GM10248 (cell line): Measurements from ENCODE around the gene ADISSP.
A peak's percentile ranks its signal among the peaks of the same experiment; 100 is the strongest.

Source experiments
- CTCF ChIA-PET: fragments of 300-600 bp; sonication (Branson Sonifier 250); formaldehyde crosslinking; extraction: SDS; loops from one replicate; lab custom pipeline; 2021; ENCODE audit warnings: antibody characterized with exemption; lab: Yijun Ruan, JAX
- POLR2A ChIA-PET: fragments of 350-650 bp; sonication (Branson Sonifier 250); formaldehyde crosslinking; extraction: SDS; loops from one replicate; lab custom pipeline; 2020; ENCODE audit warnings: antibody characterized with exemption; lab: Yijun Ruan, JAX
- DNase-seq: peaks from one replicate; pipeline ENCODE4 v3.0.0; 2012; ENCODE audit errors: extremely low spot score
- TF ChIP-seq, protein P1 (sequence below): IDR thresholded peaks from 2 replicates; pipeline ENCODE4 v1.5.1; 2012; ENCODE audit warnings: mild to moderate bottlenecking, low read depth; ENCODE audit errors: extremely low read depth, missing control alignments, control extremely low read depth

Gene ADISSP

DNA sequence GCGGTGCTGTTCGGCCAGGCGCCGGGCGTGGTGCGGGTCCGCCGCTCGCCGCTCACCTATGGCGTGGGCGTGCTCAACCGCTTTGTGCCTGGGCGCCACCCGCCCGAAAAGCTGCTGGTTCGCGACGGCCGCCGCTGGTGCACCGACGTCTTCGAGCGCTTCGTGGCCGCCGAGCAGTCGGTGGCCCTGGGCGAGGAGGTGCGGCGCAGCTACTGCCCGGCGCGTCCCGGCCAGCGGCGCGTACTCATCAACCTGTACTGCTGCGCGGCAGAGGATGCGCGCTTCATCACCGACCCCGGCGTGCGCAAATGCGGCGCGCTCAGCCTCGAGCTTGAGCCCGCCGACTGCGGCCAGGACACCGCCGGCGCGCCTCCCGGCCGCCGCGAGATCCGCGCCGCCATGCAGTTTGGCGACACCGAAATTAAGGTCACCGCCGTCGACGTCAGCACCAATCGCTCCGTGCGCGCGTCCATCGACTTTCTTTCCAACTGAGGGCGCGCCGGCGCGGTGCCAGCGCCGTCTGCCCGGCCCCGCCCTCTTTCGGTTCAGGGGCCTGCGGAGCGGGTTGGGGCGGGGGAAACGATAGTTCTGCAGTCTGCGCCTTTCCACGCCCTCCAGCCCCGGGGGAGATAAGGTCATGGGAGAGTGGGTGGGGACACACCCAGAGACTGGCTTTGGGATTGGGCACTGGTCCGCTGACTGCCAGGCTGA, 15.7 kb downstream of the ADISSP start:
- ChIA-PET POLR2A (no interaction called here), CTCF (interaction anchor here (0.9 to 6.5 kb wide), 13 partner anchors 9 to 320 kb away, joined by 3 to 60 read pairs (median 5); partner anchors contain the start of genes ADISSP, AP5S1 and CENPB)
- TF ChIP-seq, protein P1, sequence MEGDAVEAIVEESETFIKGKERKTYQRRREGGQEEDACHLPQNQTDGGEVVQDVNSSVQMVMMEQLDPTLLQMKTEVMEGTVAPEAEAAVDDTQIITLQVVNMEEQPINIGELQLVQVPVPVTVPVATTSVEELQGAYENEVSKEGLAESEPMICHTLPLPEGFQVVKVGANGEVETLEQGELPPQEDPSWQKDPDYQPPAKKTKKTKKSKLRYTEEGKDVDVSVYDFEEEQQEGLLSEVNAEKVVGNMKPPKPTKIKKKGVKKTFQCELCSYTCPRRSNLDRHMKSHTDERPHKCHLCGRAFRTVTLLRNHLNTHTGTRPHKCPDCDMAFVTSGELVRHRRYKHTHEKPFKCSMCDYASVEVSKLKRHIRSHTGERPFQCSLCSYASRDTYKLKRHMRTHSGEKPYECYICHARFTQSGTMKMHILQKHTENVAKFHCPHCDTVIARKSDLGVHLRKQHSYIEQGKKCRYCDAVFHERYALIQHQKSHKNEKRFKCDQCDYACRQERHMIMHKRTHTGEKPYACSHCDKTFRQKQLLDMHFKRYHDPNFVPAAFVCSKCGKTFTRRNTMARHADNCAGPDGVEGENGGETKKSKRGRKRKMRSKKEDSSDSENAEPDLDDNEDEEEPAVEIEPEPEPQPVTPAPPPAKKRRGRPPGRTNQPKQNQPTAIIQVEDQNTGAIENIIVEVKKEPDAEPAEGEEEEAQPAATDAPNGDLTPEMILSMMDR: no peak
- peak; percentile 71 for DNase-seq

DNA sequence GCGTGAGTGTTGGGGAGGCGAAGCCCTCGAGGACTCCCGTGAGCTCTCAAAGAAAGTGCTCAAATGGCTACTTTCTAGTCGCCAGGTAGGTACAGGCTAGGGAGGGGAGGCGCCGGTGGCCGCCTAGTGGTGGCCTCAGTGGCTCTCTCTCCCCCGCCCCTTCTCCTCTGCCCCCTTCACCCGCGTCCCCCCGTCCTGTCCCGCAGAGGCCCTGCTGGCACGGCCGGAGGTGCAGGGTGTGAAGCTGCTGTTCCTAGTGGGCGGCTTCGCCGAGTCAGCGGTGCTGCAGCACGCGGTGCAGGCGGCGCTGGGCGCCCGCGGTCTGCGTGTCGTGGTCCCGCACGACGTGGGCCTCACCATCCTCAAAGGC, 16.3 kb downstream of the ADISSP start:
- TF ChIP-seq, protein P1: no peak
- CTCF ChIA-PET: interaction anchor here (0.7 to 3.0 kb wide), 10 partner anchors 9 to 331 kb away, joined by 3 to 11 read pairs (median 4); partner anchors contain the start of genes ADISSP and CENPB
- no peak for DNase-seq
- POLR2A ChIA-PET: no interaction called here

DNA sequence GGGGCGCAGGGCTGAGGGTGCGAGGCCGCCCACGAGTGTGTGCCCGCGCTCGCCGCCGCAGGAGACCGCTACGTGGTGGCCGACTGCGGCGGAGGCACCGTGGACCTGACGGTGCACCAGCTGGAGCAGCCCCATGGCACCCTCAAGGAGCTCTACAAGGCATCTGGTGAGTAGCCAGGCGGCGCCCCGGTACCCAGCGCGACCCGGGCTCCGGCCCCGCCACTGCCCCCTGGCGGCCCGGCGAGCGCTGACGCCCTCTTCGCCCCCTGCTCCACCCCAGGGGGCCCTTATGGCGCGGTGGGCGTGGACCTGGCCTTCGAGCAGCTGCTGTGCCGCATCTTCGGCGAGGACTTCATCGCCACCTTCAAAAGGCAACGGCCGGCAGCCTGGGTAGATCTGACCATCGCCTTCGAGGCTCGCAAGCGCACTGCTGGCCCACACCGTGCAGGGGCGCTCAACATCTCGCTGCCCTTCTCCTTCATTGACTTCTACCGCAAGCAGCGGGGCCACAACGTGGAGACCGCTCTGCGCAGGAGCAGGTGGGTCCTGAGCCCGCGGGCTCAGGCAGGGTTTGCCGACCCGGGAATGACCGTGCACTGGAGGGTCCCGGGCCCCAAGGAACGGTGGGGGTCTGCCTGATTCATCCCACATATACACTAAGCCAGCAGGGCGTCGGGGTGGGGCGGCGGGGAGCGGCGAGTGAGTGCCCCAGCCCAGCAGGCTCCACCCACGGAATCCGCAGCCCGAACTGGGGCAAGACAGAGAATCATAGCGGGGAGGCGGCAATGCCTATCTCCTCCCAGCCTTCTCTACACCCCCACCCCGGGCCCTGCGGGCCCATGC, 17.6 kb downstream of the ADISSP start:
- TF ChIP-seq, protein P1: peak; percentile 32
- POLR2A ChIA-PET: no interaction called here
- CTCF ChIA-PET: interaction anchor here (1.1 to 4.3 kb wide), 6 partner anchors 9 to 322 kb away, joined by 3 to 21 read pairs (median 6); no protein-coding TSS in a partner anchor
- DNase-seq: peak; percentile 72

DNA sequence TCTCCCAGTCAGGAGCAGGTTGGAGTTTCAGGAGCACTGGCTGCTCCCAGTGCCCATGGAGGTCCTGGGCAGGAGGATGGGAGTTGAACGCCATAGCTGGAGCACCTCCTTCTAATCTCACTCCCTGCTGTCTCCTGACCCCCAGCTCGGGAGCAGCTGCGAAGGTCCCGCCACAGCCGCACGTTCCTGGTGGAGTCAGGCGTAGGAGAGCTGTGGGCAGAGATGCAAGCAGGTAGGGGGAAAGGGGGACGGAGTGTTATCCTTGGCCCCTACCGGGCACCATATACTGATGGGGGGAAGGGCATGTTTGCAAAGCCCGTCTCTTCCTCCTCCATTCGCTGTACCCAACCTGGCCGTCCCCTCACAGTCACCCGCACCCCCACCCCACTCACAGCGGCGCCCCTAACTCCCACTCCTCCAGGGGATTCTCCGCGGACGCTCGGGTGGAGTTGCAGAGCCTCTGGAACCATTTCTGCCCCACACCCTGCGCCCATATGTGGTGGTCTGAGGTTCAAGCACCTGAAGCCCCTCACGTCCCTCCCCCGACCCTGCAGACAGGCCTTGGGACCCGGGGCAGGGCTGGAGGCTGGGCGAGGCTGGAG, 18.4 kb downstream of the ADISSP start:
- TF ChIP-seq, protein P1: no peak
- CTCF ChIA-PET: interaction anchor here (1.3 to 4.3 kb wide), 4 partner anchors 9 to 186 kb away, joined by 4 to 21 read pairs (median 8); no protein-coding TSS in a partner anchor
- DNase-seq: no peak
- POLR2A ChIA-PET: no interaction called here

DNA sequence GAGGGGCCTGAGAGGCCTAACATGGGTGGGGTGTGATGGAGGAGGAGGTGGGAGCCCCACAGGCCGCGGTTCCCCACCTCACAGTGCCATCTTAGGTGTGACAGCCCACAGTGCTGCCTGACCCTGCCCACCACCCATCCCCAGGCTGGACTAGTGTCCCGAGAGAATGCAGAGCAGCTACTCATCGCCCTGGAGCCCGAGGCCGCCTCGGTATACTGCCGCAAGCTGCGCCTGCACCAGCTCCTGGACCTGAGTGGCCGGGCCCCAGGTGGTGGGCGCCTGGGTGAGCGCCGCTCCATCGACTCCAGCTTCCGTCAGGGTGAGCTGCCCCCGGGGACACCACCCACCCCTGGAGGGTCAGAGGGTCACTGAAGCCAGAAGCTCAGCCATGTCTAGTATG, 19.5 kb downstream of the ADISSP start:
- no peak for DNase-seq
- POLR2A ChIA-PET: no interaction called here
- TF ChIP-seq, protein P1: no peak
- CTCF ChIA-PET: interaction anchor here (1.1 to 4.3 kb wide), 6 partner anchors 10 to 324 kb away, joined by 3 to 21 read pairs (median 4); no protein-coding TSS in a partner anchor

DNA sequence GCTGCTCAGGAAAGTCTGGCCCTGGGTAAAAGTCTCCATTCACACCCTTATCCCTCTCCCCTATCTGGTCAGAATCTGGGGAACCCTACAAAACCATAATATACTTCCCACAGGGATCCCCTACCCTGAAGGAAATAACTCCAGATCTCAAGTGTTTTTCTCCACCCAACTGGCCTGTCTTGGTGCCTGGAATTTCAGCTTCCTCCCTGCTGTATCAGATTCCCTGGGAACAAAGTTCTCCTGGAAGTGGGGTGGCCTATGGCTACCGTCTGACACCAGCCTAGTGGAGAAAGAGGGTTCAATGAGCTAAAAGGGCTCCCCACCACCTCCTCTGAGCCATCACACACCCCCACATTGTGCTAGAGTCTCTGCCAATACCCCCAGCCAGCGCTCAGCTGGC, 20.1 kb downstream of the ADISSP start:
- TF ChIP-seq, protein P1: no peak
- POLR2A ChIA-PET: no interaction called here
- CTCF ChIA-PET: interaction anchor here (0.8 to 4.3 kb wide), 7 partner anchors 11 to 325 kb away, joined by 3 to 21 read pairs (median 4); no protein-coding TSS in a partner anchor
- DNase-seq: no peak
